ENCODE measurements around the gene LRMDA.

The LRMDA gene

DNA sequence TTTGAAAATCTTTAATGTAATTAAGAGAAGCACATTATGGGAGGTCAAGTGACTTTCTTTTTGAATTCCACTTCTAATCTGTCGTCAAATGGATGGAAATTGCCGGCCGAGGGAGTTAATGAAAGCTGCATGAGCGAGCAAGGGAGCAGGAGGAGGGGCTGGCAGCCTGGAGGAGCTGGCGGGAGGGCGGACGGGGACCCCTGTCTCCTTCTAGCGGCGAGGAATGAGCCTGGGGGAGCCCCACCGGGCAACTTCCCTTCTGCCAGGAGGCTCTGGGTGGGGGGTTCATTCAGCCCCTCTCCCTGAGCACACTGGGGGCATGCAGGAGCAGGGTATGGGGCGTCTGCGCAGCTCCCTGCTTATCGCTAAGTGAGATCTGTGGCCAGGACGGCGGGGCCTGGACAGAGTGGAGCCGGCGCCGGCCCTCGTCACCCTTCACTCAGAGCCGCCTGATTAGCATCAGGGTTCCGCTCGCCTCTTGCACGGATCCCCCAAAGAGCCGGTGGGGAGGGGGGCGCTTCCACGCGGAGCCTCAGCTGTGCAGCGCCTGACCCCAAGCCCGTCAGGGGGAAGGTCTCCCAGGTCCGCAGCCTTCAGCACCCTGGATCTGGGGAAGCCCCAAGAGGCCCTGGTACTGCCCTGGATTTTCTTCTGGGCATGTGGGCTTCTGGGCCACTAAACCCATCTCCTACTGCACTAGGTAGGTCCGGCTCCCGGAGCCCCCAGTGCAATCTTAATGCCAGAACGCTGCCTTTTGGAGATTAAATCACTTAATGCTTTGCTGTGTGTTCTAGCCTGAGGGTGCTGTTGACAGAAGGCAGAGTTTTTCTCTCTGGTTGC is 680.8 kb downstream of the LRMDA start:
- DNase-seq (ENCODE audit: low read depth): no peak
- peak overlapping the region; percentile 54 for H3K4me3 ChIP-seq (ENCODE audit: low read depth, low read length)
- TF ChIP-seq, protein P1, sequence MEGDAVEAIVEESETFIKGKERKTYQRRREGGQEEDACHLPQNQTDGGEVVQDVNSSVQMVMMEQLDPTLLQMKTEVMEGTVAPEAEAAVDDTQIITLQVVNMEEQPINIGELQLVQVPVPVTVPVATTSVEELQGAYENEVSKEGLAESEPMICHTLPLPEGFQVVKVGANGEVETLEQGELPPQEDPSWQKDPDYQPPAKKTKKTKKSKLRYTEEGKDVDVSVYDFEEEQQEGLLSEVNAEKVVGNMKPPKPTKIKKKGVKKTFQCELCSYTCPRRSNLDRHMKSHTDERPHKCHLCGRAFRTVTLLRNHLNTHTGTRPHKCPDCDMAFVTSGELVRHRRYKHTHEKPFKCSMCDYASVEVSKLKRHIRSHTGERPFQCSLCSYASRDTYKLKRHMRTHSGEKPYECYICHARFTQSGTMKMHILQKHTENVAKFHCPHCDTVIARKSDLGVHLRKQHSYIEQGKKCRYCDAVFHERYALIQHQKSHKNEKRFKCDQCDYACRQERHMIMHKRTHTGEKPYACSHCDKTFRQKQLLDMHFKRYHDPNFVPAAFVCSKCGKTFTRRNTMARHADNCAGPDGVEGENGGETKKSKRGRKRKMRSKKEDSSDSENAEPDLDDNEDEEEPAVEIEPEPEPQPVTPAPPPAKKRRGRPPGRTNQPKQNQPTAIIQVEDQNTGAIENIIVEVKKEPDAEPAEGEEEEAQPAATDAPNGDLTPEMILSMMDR (conservative IDR thresholded peaks at IDR 0.05; ENCODE audit: low read depth, low read length): no peak

DNA sequence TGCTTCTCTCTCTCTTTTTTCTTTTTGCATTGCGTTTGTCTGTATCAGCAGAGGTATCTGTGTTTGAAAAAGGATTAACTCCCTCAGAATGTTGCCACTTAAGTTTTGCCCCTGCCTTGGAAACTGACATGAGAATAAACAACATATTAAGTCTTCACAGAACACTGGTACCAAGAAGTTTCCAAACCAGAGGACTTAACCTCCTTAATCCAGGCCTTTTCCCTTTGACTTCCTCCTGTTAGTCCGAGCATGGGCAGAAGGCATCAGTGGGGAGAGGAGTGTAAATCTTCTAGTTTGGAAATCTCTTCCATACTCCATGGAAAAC is 681.4 kb downstream of the LRMDA start:
- no peak for DNase-seq (ENCODE audit: low read depth)
- no peak overlapping the region for H3K4me3 ChIP-seq (ENCODE audit: low read depth, low read length)
- TF ChIP-seq, protein P1 (conservative IDR thresholded peaks at IDR 0.05; ENCODE audit: low read depth, low read length): no peak

DNA sequence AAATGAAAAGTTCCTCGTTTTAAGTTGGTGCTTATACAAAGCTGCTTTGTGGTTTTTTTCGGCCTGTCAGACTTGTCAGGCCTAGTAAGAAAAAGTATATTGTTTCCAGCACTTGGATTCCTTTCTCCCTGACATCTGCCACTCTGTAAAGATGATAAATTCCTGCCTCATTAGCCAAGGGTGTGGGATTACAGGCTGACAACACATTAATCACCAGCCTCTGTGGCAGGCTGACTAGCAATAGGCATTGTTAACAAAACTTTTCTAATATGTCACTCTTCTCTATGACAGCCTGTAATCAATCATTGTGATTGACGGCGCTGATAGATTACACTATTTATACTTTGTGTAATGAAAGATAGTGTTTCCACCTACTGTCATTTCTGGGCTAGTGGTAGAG is 682.5 kb downstream of the LRMDA start:
- DNase-seq (ENCODE audit: low read depth): no peak
- H3K4me3 ChIP-seq (ENCODE audit: low read depth, low read length): no peak overlapping the region
- TF ChIP-seq, protein P1 (conservative IDR thresholded peaks at IDR 0.05; ENCODE audit: low read depth, low read length): no peak

DNA sequence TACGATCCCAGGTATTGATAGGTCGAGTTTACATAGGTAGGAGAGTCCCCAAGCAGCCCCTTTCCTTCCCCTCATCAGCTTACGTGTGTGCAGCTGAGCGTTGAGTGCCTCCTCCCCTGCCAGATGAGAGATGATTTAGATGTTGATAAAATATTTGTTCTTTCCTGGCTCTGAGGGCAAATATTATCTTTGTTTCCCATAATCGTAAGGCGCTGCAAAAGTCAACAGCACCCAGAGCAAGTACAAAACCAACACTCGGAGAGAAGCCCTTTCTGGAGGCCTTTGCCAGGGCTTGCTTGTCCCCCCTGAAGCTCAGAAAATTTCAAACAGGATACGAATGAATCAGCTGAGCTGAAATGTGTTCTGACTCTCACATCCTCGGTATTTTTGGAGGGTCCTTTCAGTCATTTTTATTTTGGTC is 683.2 kb downstream of the LRMDA start:
- H3K4me3 ChIP-seq (ENCODE audit: low read depth, low read length): no peak overlapping the region
- DNase-seq (ENCODE audit: low read depth): no peak
- TF ChIP-seq, protein P1 (conservative IDR thresholded peaks at IDR 0.05; ENCODE audit: low read depth, low read length): no peak

DNA sequence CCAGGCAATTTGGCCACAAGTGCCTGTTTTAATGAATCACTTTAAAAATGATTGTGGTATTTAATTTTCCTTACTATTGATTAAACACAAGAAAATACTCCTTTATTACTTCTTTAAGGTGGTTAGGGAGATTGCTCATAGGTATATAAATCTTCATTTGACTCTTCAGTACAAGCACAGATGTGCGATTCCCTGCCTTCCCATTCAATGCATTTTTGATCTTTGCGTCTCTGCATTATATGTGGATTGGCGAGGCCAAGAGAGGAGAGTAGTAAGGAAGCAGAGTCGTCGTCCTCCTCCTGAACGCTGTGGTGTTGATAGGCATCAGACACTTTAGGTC is 683.7 kb downstream of the LRMDA start:
- TF ChIP-seq, protein P1 (conservative IDR thresholded peaks at IDR 0.05; ENCODE audit: low read depth, low read length): no peak
- no peak for DNase-seq (ENCODE audit: low read depth)
- H3K4me3 ChIP-seq (ENCODE audit: low read depth, low read length): no peak overlapping the region

DNA sequence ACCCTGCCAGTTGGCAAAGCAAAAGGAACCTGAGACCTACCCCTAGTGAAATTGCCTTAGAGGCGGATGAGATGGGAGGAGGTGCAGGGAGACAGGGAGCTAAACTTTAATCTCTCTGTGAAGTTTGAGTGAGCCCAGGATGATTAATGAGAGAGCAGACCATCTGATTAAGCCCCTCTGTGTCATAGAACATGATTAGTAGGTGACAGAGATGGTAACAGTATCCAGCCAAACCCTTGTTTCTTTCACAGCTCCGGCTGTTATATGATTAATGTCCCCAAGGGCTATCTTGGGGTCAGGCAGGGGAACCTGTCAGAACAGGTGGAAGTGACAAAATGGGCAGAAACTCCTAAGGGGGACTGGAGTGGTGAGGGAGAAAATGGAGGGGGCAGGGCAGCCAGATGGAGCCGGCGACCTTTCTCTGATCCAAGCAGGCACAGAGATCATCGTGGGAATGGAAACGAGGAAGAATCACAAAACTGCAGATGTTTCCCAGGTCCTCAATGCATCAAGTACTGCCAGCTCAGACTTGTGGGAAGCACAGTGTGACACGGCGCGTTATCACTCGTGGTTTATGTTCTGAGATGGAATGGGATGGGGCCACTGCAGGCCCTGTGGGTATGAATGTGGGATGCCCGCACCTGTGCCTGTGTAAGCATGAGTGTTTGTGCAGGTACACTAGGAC is 684.2 kb downstream of the LRMDA start:
- TF ChIP-seq, protein P1 (conservative IDR thresholded peaks at IDR 0.05; ENCODE audit: low read depth, low read length): no peak
- no peak for DNase-seq (ENCODE audit: low read depth)

DNA sequence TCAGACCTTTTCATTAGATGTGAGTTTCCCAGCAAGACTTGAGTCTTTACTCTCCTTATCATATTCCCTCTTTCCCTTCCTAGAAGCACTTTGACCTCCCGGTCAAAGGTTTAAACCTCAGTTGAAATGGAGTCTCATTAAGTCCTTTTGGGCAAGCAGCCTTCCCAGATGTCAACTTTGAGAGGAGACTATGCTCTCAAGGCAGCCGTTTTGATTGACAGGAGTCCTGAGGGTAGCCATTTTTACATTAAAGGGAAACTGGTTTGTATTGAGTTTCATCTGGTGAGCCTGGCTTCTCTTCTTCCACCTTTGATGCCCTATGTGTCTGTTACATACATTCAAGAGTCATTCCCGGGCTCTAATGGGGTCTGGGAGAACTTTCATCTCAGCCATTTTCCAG is 685.1 kb downstream of the LRMDA start:
- TF ChIP-seq, protein P1 (conservative IDR thresholded peaks at IDR 0.05; ENCODE audit: low read depth, low read length): no peak
- DNase-seq (ENCODE audit: low read depth): no peak
- no peak overlapping the region for H3K4me3 ChIP-seq (ENCODE audit: low read depth, low read length)

More for the DNA sequence above, 684.2 kb downstream of the LRMDA start:
- no peak overlapping the region for H3K4me3 ChIP-seq (ENCODE audit: low read depth, low read length)
